Measurements from ENCODE around the gene MEIS2. TPM values are rescaled to one million over a fixed set of nuclear protein-coding genes. Genes with fewer than 3 reads are reported as not detected.

Gene MEIS2
- total RNA-seq, 1 donor from 2014 or later: 76.9 TPM

- intact Hi-C loops (cut with DNase I): no loop called here
- Histone ChIP-seq H3K36me3 (no peaks in the 10 kb centered on the region), H3K27me3 (no peaks in the 10 kb centered on the region), H3K27ac (no peak overlapping the region), H3K9me3 (no peaks in the 10 kb centered on the region), H3K4me1 (no peaks in the 10 kb centered on the region), H3K4me3 (no peak overlapping the region)
- TF ChIP-seq POLR2A (IDR thresholded peaks at IDR 0.05): no peak
- TF ChIP-seq, protein P1, sequence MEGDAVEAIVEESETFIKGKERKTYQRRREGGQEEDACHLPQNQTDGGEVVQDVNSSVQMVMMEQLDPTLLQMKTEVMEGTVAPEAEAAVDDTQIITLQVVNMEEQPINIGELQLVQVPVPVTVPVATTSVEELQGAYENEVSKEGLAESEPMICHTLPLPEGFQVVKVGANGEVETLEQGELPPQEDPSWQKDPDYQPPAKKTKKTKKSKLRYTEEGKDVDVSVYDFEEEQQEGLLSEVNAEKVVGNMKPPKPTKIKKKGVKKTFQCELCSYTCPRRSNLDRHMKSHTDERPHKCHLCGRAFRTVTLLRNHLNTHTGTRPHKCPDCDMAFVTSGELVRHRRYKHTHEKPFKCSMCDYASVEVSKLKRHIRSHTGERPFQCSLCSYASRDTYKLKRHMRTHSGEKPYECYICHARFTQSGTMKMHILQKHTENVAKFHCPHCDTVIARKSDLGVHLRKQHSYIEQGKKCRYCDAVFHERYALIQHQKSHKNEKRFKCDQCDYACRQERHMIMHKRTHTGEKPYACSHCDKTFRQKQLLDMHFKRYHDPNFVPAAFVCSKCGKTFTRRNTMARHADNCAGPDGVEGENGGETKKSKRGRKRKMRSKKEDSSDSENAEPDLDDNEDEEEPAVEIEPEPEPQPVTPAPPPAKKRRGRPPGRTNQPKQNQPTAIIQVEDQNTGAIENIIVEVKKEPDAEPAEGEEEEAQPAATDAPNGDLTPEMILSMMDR (IDR thresholded peaks at IDR 0.05): no peak
- no peak for TF ChIP-seq POLR2AphosphoS5 (IDR thresholded peaks at IDR 0.05; ENCODE audit: insufficient read depth in 1 of 2, low read depth in 1 of 2)
- no peak for DNase-seq (ENCODE audit: extremely low spot score in 2 of 2)
These were observed 155.9 kb downstream of the MEIS2 start for GRCh38 chr15:36944442-36944841.

GRCh38 chr15:36943508-36944361 is 156.6 kb downstream of the MEIS2 start:
- Histone ChIP-seq H3K9me3 (no peaks in the 10 kb centered on the region), H3K4me1 (no peaks in the 10 kb centered on the region), H3K36me3 (no peaks in the 10 kb centered on the region), H3K4me3 (no peak overlapping the region), H3K27ac (no peak overlapping the region), H3K27me3 (no peaks in the 10 kb centered on the region)
- TF ChIP-seq, protein P1 (IDR thresholded peaks at IDR 0.05): no peak
- TF ChIP-seq POLR2A (IDR thresholded peaks at IDR 0.05) (no peak), POLR2AphosphoS5 (IDR thresholded peaks at IDR 0.05; ENCODE audit: insufficient read depth in 1 of 2, low read depth in 1 of 2) (no peak)
- no peak for DNase-seq (ENCODE audit: extremely low spot score in 2 of 2)
- intact Hi-C loops (cut with DNase I): no loop called here

DNA sequence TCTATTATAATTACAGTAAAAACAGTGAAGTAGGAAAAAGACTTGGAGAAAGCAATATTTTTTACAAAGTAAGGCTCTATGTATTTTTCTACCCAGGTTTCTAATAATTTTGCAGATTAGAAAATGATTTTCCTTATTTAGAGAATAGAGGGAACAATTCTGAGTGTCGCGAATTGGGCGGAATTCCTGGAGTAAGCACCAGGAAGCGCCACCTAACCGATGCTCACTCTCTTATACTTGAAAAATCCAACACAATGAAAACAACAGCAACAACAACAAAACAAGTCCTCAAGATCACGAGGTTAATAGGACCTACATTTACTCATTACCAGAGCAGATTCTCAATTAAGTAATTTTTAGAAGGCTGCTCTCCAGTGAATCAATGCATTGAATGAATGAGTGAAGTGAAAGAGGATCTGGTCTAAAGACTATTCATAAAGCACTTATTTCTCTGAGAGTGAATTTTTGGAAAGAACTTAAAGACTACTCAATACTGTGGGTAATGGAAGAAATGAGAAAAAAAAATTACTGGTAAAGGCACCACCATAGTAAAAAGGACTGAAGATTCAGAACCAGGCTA is 158.0 kb downstream of the MEIS2 start:
- no peaks in the 10 kb centered on the region for H3K4me1 ChIP-seq
- H3K27me3 ChIP-seq: no peaks in the 10 kb centered on the region
- H3K9me3 ChIP-seq: no peaks in the 10 kb centered on the region
- DNase-seq (ENCODE audit: extremely low spot score in 2 of 2): no peak
- intact Hi-C loops (cut with DNase I): no loop called here
- no peaks in the 10 kb centered on the region for H3K36me3 ChIP-seq
- H3K4me3 ChIP-seq: no peak overlapping the region
- H3K27ac ChIP-seq: no peak overlapping the region
- TF ChIP-seq POLR2AphosphoS5 (IDR thresholded peaks at IDR 0.05; ENCODE audit: insufficient read depth in 1 of 2, low read depth in 1 of 2) (no peak), POLR2A (IDR thresholded peaks at IDR 0.05) (no peak)
- TF ChIP-seq, protein P1 (IDR thresholded peaks at IDR 0.05): no peak

GRCh38 chr15:36941798-36942197 is 158.6 kb downstream of the MEIS2 start:
- no peaks in the 10 kb centered on the region for H3K9me3 ChIP-seq
- H3K4me3 ChIP-seq: no peak overlapping the region
- H3K36me3 ChIP-seq: no peaks in the 10 kb centered on the region
- no peaks in the 10 kb centered on the region for H3K27me3 ChIP-seq
- no peak overlapping the region for H3K27ac ChIP-seq
- no peak for DNase-seq (ENCODE audit: extremely low spot score in 2 of 2)
- no peak for TF ChIP-seq POLR2AphosphoS5 (IDR thresholded peaks at IDR 0.05; ENCODE audit: insufficient read depth in 1 of 2, low read depth in 1 of 2)
- TF ChIP-seq, protein P1 (IDR thresholded peaks at IDR 0.05): no peak
- no peak for TF ChIP-seq POLR2A (IDR thresholded peaks at IDR 0.05)
- H3K4me1 ChIP-seq: no peaks in the 10 kb centered on the region
- intact Hi-C loops (cut with DNase I): no loop called here

Data from vagina (tissue), 2 donors.